HepG2 (cell line): Measurements from ENCODE around the gene PNKD. TPM values are rescaled to one million over a fixed set of nuclear protein-coding genes. Genes with fewer than 3 reads are reported as not detected.
"Not testable (repeated sequence)": the region's sequence is repeated elsewhere in the genome, so short reads cannot be mapped to it uniquely, and the experiment has no call there.

Source experiments
- ATAC-seq: fragments of 200-7000 bp; cut with Tn5 transposase; 3 replicates; pipeline ENCODE4 v1.9.1; 2020; ENCODE audit warnings: mild to moderate bottlenecking, moderate library complexity
- BruUV-seq: library from RNA; stranded (reverse); fragments of 400-500 nt; replicated peaks from 2 replicates; lab custom pipeline; 2021; lab: Mats Ljungman, UMichigan
- CTCF ChIA-PET: fragments of 300-600 bp; formaldehyde crosslinking; extraction: SDS; loops from one replicate; lab custom pipeline; 2021; ENCODE audit warnings: low total read pairs, inconsistent platforms, low intra/inter-chr PET ratio; lab: Yijun Ruan, JAX
- POLR2A ChIA-PET: fragments of 350-600 bp; sonication (Branson Sonifier 250); formaldehyde crosslinking; loops from one replicate; lab custom pipeline; 2020; ENCODE audit warnings: antibody characterized with exemption, inconsistent platforms; lab: Yijun Ruan, JAX
- DNase-seq: peaks from one replicate; pipeline ENCODE4 v3.0.0-alpha.2; 2015; ENCODE audit warnings: low spot score
- FAIRE-seq: peaks from 3 replicates; lab custom pipeline; 2011; peaks lifted over from hg19 to GRCh38; lab: Jason Lieb, UNC
- H2AFZ ChIP-seq: one replicate; pipeline ENCODE4 v1.6.1; 2011; ENCODE audit warnings: low read length, inconsistent platforms
- H3K27ac ChIP-seq: fragments of 300-600 bp; 3 replicates; pipeline ENCODE4 v1.8.0; 2011; ENCODE audit warnings: mixed run types, mild to moderate bottlenecking, mixed read lengths, low read length, inconsistent platforms; ENCODE audit not compliant: insufficient read depth; ENCODE audit errors: extremely low read length
- H3K27me3 ChIP-seq, 2 experiments: fragments of 200-600 bp in 1 of 2; 2 replicates in 1 of 2; 3 replicates in 1 of 2; pipeline versions ENCODE4 v1.6.0 to v1.8.0; 2011; ENCODE audit warnings: low read length in 2 of 2, mild to moderate bottlenecking in 2 of 2, moderate library complexity in 2 of 2, inconsistent platforms in 1 of 2; ENCODE audit not compliant: insufficient read depth in 2 of 2, control insufficient read depth in 1 of 2
- H3K36me3 ChIP-seq, 2 experiments: fragments of 200-600 bp in 1 of 2; replicated peaks in 1 of 2; 2 replicates in 1 of 2; 3 replicates in 1 of 2; pipeline versions ENCODE4 v1.5.1 to v1.8.0; 2011; ENCODE audit warnings: low read length in 2 of 2, inconsistent platforms in 1 of 2; ENCODE audit not compliant: insufficient read depth in 2 of 2, control insufficient read depth in 1 of 2
- H3K4me1 ChIP-seq: 2 replicates; pipeline ENCODE4 v1.5.1; 2012; ENCODE audit warnings: low read length, inconsistent platforms; ENCODE audit not compliant: insufficient read depth
- H3K4me2 ChIP-seq: 2 replicates; pipeline ENCODE4 v1.6.0; 2011; ENCODE audit warnings: low read depth, low read length, inconsistent platforms
- H3K4me3 ChIP-seq, 3 experiments: fragments of 200-600 bp in 1 of 3; sonication (generic), shearing (Covaris generic) in 1 of 3; replicated peaks in 1 of 3; 2 replicates each; pipeline ENCODE4 v1.5.1; 2011 to 2016; ENCODE audit warnings: low read length in 3 of 3, inconsistent platforms in 2 of 3, low read depth in 2 of 3, mild to moderate bottlenecking in 2 of 3, control low read depth in 1 of 3, mixed read lengths in 1 of 3; ENCODE audit not compliant: insufficient read depth in 1 of 3
- H3K79me2 ChIP-seq: one replicate; pipeline ENCODE4 v1.6.1; 2011; ENCODE audit warnings: low read length, inconsistent platforms; ENCODE audit not compliant: insufficient read depth
- H3K9ac ChIP-seq: 2 replicates; pipeline ENCODE4 v1.6.0; 2011; ENCODE audit warnings: mild to moderate bottlenecking, low read depth, low read length, inconsistent platforms; ENCODE audit not compliant: insufficient read depth
- H3K9me3 ChIP-seq: 2 replicates; pipeline ENCODE4 v1.5.1; 2012; ENCODE audit warnings: mild to moderate bottlenecking, low read length
- H4K20me1 ChIP-seq: 2 replicates; pipeline ENCODE4 v1.6.0; 2011; ENCODE audit warnings: inconsistent platforms, mild to moderate bottlenecking, low read length, moderate library complexity; ENCODE audit not compliant: insufficient read depth
- CCDC6 ChIP-seq: sonication (generic); formaldehyde crosslinking; IDR thresholded peaks from 2 replicates; pipeline ENCODE4 v1.8.1; 2022; ENCODE audit warnings: mild to moderate bottlenecking, missing genetic modification reagents, moderate library complexity
- HIVEP1 ChIP-seq: sonication (generic); formaldehyde crosslinking; IDR thresholded peaks from 2 replicates; pipeline ENCODE4 v1.4.0; 2020; ENCODE audit warnings: mild to moderate bottlenecking, missing genetic modification reagents
- ZNF460 ChIP-seq: sonication (generic); formaldehyde crosslinking; IDR thresholded peaks from 2 replicates; pipeline ENCODE4 v1.5.1; 2020; ENCODE audit warnings: missing genetic modification reagents, mild to moderate bottlenecking, borderline replicate concordance
- ZNF563 ChIP-seq: sonication (generic); formaldehyde crosslinking; IDR thresholded peaks from 2 replicates; pipeline ENCODE4 v1.8.0; 2022; ENCODE audit warnings: mild to moderate bottlenecking, moderate library complexity, missing genetic modification reagents
- ZNF564 ChIP-seq: sonication (generic); formaldehyde crosslinking; IDR thresholded peaks from 2 replicates; pipeline ENCODE4 v1.8.1; 2023; ENCODE audit warnings: mild to moderate bottlenecking, missing genetic modification reagents
- WGBS: methylation state at CpG from one replicate; pipeline ENCODE4 v1.1.6; 2017; ENCODE audit warnings: low lambda C conversion rate; 5-methylcytosine and 5-hydroxymethylcytosine counted together
- in situ Hi-C: cut with HindIII; loops from 2 replicates; pipeline ENCODE4 v1.10.0; 2017; ENCODE audit warnings: low pct_unique_long_range_greater_than_20kb; ENCODE audit not compliant: extremely low pct_ligation_motif_present
- intact Hi-C: fragments of 100-400 bp; cut with micrococcal nuclease; formaldehyde crosslinking; loops from one replicate; pipeline ENCODE4 v1.10.0; 2022; ENCODE audit not compliant: unreplicated experiment
- polyA plus RNA-seq, 8 experiments: library from polyadenylated mRNA; depleted of rRNA in 3 of 8; stranded (reverse) in 7 of 8; unstranded in 1 of 8; fragments of >200 nt; fragmentation: Illumina TruSeq in 4 of 8; extraction: Trizol in 4 of 8; gene quantifications; 2 replicates each; pipeline versions ENCODE4 v1.2.1 to v1.2.3, GENCODE V29; 2011 to 2016; ENCODE audit warnings: low read depth in 4 of 8, missing spikeins in 1 of 8, mixed read lengths in 1 of 8; ENCODE audit not compliant: insufficient read depth in 1 of 8
- total RNA-seq, 5 experiments: library from RNA; depleted of rRNA; stranded (reverse); fragments of >200 nt; fragmentation: Illumina TruSeq; extraction: Trizol; gene quantifications; 2 replicates each; pipeline ENCODE4 v1.2.3, GENCODE V29; 2016; ENCODE audit warnings: low read depth in 1 of 5
- TF ChIP-seq, protein P1 (sequence below): sonication (generic); formaldehyde crosslinking; IDR thresholded peaks from 2 replicates; pipeline ENCODE4 v1.5.0; 2020; ENCODE audit warnings: mild to moderate bottlenecking, missing genetic modification reagents

PNKD gene
- total and polyA plus RNA-seq, 2 of the 13 experiments (the other 11 are each of a cell fraction or from before 2014, with no cell fraction given) = 55.9 to 80.4 TPM

DNA sequence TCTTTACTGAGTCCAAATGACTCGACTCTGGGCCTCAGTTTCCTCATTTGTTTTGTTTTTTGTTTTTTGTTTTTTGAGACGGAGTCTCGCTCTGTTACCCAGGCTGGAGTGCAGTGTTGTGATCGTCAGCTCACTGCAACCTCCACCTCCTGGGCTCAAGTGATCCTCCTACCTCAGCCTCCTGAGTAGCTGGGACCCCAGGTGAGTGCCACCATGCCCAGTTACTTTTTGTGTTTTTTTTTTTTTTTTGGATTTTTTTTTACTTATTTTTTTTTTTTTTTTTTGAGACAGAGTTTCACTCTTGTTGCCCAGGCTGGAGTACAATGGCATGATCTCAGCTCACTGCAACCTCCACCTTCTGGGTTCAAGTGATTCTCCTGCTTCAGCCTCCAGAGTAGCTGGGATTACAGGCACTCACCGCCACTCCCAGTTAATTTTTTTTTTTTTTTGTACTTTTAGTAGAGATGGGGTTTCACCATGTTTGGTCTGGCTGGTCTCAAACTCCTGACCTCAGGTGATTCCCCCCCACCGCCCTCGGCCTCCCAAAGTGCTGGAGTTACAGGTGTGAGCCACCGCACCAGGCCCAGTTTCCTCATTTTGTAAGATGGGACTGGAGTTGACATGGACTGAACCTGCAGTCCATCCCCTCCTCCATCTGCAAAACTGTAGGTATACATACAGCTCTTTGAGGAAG lies 3.0 kb downstream of the PNKD start:
- not testable (repeated sequence) for H3K27me3 ChIP-seq, H3K4me3 ChIP-seq, H2AFZ ChIP-seq, H3K27ac ChIP-seq, BruUV-seq, ATAC-seq, H3K9me3 ChIP-seq, FAIRE-seq, DNase-seq, H3K9ac ChIP-seq, H4K20me1 ChIP-seq, H3K4me2 ChIP-seq
- in situ Hi-C loops = loop anchor here (5.0 to 10.0 kb wide), 2 partner anchors 191 to 374 kb away; no protein-coding TSS in a partner anchor
- CTCF ChIA-PET = interaction anchor here (0.9 to 2.0 kb wide), 10 partner anchors 14 to 244 kb away, joined by 3 to 13 read pairs (median 6); partner anchors contain the start of genes CATIP and TMBIM1
- 97% methylated on average over 8 of the region's 8 CpGs for WGBS
- intact Hi-C loops = loop anchor here (5.0 kb wide), 2 partner anchors 56 to 86 kb away; partner anchors contain the start of gene ARPC2
- Histone ChIP-seq H3K36me3 (peaks cover 28 to 49% of the 10 kb centered on the region in 2 experiments), H3K4me1 (peaks cover 29% of the 10 kb centered on the region), H3K79me2 (peaks cover 21% of the 10 kb centered on the region)
- POLR2A ChIA-PET = interaction anchor here (1.0 to 7.5 kb wide), 4 partner anchors 12 to 127 kb away, joined by 4 to 121 read pairs (median 59); partner anchors contain the start of genes CTDSP1 and TMBIM1
- TF ChIP-seq ZNF564 (CRISPR knock-in tag) (0 out of 2 replicates have a peak, but pooled peaks have one; percentile 11), CCDC6 (CRISPR knock-in tag) (0 out of 2 replicates have a peak, but pooled peaks have one; percentile 30), ZNF563 (CRISPR knock-in tag) (peak; percentile 49; the same call in 1 of the 2 replicates), ZNF460 (CRISPR knock-in tag) (peak; percentile 49; the same call in 1 of the 2 replicates), HIVEP1 (CRISPR knock-in tag) (0 out of 2 replicates have a peak, but pooled peaks have one; percentile 5)
- TF ChIP-seq, protein P1, sequence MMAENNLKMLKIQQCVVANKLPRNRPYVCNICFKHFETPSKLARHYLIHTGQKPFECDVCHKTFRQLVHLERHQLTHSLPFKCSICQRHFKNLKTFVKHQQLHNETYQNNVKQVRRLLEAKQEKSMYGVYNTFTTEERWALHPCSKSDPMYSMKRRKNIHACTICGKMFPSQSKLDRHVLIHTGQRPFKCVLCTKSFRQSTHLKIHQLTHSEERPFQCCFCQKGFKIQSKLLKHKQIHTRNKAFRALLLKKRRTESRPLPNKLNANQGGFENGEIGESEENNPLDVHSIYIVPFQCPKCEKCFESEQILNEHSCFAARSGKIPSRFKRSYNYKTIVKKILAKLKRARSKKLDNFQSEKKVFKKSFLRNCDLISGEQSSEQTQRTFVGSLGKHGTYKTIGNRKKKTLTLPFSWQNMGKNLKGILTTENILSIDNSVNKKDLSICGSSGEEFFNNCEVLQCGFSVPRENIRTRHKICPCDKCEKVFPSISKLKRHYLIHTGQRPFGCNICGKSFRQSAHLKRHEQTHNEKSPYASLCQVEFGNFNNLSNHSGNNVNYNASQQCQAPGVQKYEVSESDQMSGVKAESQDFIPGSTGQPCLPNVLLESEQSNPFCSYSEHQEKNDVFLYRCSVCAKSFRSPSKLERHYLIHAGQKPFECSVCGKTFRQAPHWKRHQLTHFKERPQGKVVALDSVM = 0 out of 2 replicates have a peak, but pooled peaks have one; percentile 13
